ENCODE results near the gene NDUFA11. TPM values are rescaled to one million over a fixed set of nuclear protein-coding genes. Genes with fewer than 3 reads are reported as not detected.

NDUFA11 gene
- total RNA-seq, 2 experiments from 2014 or later: 94.3 to 96.7 TPM

DNA sequence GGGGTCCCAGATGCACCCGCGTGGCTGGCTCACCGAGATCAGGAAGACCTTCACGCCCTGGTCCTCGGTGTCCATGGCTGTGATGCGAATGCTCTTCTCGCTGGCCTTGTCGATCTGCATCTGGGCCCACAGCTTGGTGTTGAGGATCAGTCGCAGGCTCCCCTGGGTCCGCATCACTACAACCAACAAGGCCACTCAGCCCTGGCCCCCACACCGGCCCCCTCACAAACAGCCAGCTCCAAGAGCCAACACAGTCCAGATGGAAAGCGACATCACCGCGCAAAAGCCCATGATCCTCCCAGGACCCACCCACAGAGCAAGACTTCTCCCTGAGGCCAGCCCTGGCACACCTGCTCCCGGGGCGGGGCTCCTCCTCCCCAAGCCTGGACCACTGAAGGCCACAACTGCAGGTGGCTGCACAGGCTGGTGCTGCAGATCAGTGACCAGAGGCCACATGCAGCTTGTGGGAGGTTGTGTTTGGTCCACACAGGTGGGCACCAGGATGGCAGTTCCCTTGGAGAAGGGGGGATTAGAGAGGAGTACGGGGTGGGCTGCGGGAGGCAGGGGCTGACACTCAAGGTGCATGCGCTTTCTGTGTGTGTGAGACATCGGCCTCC, 15.0 kb upstream of the NDUFA11 start:
- Histone ChIP-seq H3K27me3 (ENCODE audit: control insufficient read depth in 1 of 2, insufficient read depth in 2 of 2, low read length in 2 of 2) (no peaks in the 10 kb centered on the region), H3K9me3 (ENCODE audit: control insufficient read depth in 1 of 2, insufficient read depth in 1 of 2, low read length in 2 of 2) (no peaks in the 10 kb centered on the region), H3K36me3 (ENCODE audit: insufficient read depth, low read length) (peaks cover 76% of the 10 kb centered on the region), H3K4me1 (ENCODE audit: insufficient read depth, low read length) (no peaks in the 10 kb centered on the region), H3K4me3 (ENCODE audit: low read length) (no peak overlapping the region), H3K27ac (ENCODE audit: low read depth in 1 of 2, low read length in 2 of 2) (no peak overlapping the region)
- CTCF ChIA-PET: no interaction called here
- Mint-ChIP-seq H3K4me3 (no peak overlapping the region), H3K9me3 (no peaks in the 10 kb centered on the region), H3K36me3 (ENCODE audit: low read depth) (peaks cover 73% of the 10 kb centered on the region), H3K27ac (no peak overlapping the region), H3K27me3 (no peaks in the 10 kb centered on the region), H3K4me1 (ENCODE audit: low read depth) (no peaks in the 10 kb centered on the region)
- no peak for ATAC-seq (ENCODE audit: poor library complexity)
- POLR2A ChIA-PET: no interaction called here
- intact Hi-C loops (cut with DNase I, micrococcal nuclease): no loop called here
- DNase-seq: no peak
- TF ChIP-seq, protein P1, sequence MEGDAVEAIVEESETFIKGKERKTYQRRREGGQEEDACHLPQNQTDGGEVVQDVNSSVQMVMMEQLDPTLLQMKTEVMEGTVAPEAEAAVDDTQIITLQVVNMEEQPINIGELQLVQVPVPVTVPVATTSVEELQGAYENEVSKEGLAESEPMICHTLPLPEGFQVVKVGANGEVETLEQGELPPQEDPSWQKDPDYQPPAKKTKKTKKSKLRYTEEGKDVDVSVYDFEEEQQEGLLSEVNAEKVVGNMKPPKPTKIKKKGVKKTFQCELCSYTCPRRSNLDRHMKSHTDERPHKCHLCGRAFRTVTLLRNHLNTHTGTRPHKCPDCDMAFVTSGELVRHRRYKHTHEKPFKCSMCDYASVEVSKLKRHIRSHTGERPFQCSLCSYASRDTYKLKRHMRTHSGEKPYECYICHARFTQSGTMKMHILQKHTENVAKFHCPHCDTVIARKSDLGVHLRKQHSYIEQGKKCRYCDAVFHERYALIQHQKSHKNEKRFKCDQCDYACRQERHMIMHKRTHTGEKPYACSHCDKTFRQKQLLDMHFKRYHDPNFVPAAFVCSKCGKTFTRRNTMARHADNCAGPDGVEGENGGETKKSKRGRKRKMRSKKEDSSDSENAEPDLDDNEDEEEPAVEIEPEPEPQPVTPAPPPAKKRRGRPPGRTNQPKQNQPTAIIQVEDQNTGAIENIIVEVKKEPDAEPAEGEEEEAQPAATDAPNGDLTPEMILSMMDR (IDR thresholded peaks at IDR 0.05): no peak

DNA sequence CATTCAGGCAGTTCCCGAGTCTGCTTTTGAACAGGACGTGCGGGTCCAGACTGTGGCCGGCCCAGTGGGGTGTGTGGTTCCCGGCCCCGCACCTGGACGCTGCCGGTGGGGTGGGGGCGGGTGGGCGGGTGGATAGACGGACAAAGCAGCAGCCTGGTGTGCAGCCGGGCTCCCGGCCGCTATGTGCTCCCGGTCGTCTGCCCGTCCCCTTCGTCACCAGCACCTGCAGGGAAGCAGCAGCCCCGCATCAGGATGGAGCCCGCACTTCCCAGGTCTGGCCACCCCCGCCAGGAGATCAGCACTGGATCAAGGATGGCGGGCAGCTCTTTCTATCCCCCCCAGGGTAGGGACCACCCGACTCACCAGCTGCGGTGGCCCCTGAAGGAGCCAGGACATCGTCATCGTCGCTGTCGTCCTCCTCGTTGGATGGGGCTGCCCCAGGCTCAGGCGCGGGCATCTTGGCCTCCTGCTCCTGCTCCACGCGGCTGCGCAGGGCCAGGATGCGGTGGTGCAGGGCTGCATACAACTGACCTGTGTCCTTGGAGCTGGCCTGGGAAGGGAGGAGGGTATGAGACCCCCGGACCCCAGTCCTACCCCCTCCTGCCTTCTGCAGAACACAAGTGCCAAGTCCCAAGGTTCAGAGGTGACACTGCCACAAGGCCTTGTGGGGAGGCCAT, 14.0 kb upstream of the NDUFA11 start:
- no peaks in the 10 kb centered on the region for H3K4me1 ChIP-seq (ENCODE audit: insufficient read depth, low read length)
- POLR2A ChIA-PET: no interaction called here

GRCh38 chr19:5916181-5916708, 12.7 kb upstream of the NDUFA11 start:
- Histone ChIP-seq H3K36me3 (ENCODE audit: insufficient read depth, low read length) (peaks cover 56% of the 10 kb centered on the region), H3K27me3 (ENCODE audit: control insufficient read depth in 1 of 2, insufficient read depth in 2 of 2, low read length in 2 of 2) (no peaks in the 10 kb centered on the region), H3K27ac (ENCODE audit: low read depth in 1 of 2, low read length in 2 of 2) (no peak overlapping the region), H3K9me3 (ENCODE audit: control insufficient read depth in 1 of 2, insufficient read depth in 1 of 2, low read length in 2 of 2) (no peaks in the 10 kb centered on the region), H3K4me3 (ENCODE audit: low read length) (no peak overlapping the region), H3K4me1 (ENCODE audit: insufficient read depth, low read length) (no peaks in the 10 kb centered on the region)
- H3K9me3 Mint-ChIP-seq: no peaks in the 10 kb centered on the region
- no peak overlapping the region for H3K27ac Mint-ChIP-seq
- TF ChIP-seq, protein P1 (IDR thresholded peaks at IDR 0.05): no peak
- H3K36me3 Mint-ChIP-seq (ENCODE audit: low read depth): peaks cover 49% of the 10 kb centered on the region
- POLR2A ChIA-PET: no interaction called here
- ATAC-seq (ENCODE audit: poor library complexity): no peak
- CTCF ChIA-PET: no interaction called here
- intact Hi-C loops (cut with DNase I, micrococcal nuclease): no loop called here
- H3K4me1 Mint-ChIP-seq (ENCODE audit: low read depth): no peaks in the 10 kb centered on the region
- no peak overlapping the region for H3K4me3 Mint-ChIP-seq
- no peak for DNase-seq
- H3K27me3 Mint-ChIP-seq: no peaks in the 10 kb centered on the region

More for the DNA sequence above, 14.0 kb upstream of the NDUFA11 start:
- TF ChIP-seq, protein P1 (IDR thresholded peaks at IDR 0.05): no peak
- no peaks in the 10 kb centered on the region for H3K27me3 ChIP-seq (ENCODE audit: control insufficient read depth in 1 of 2, insufficient read depth in 2 of 2, low read length in 2 of 2)
- Mint-ChIP-seq H3K27me3 (no peaks in the 10 kb centered on the region), H3K9me3 (no peaks in the 10 kb centered on the region), H3K27ac (no peak overlapping the region), H3K4me1 (ENCODE audit: low read depth) (no peaks in the 10 kb centered on the region), H3K36me3 (ENCODE audit: low read depth) (peaks cover 63% of the 10 kb centered on the region), H3K4me3 (no peak overlapping the region)
- no peak for DNase-seq
- H3K9me3 ChIP-seq (ENCODE audit: control insufficient read depth in 1 of 2, insufficient read depth in 1 of 2, low read length in 2 of 2): no peaks in the 10 kb centered on the region
- peaks cover 67% of the 10 kb centered on the region for H3K36me3 ChIP-seq (ENCODE audit: insufficient read depth, low read length)
- CTCF ChIA-PET: no interaction called here
- intact Hi-C loops (cut with DNase I, micrococcal nuclease): no loop called here
- H3K27ac ChIP-seq (ENCODE audit: low read depth in 1 of 2, low read length in 2 of 2): no peak overlapping the region
- H3K4me3 ChIP-seq (ENCODE audit: low read length): no peak overlapping the region
- ATAC-seq (ENCODE audit: poor library complexity): no peak
